GM23338 (cell line): ENCODE data around the gene KRT1. TPM values are rescaled to one million over a fixed set of nuclear protein-coding genes. Genes with fewer than 3 reads are reported as not detected.

Experiments
- ATAC-seq: fragments of 200-7000 bp; cut with Tn5 transposase; 3 replicates; pipeline ENCODE4 v1.9.1; 2020
- DNase-seq: peaks from one replicate; pipeline ENCODE4 v3.0.0-alpha.2; 2015; ENCODE audit warnings: low spot score
- H2AFZ ChIP-seq: fragments of 200-600 bp; sonication (generic); 2 replicates; pipeline ENCODE4 v1.8.0; 2016; ENCODE audit warnings: antibody characterized with exemption, mild to moderate bottlenecking, moderate library complexity
- H3F3A ChIP-seq: fragments of 200-600 bp; sonication (generic); replicated peaks from 2 replicates; pipeline ENCODE4 v1.8.0; 2017; ENCODE audit warnings: antibody characterized with exemption, mixed run types, low read depth
- H3K27ac ChIP-seq: fragments of 200-600 bp; sonication (generic); 2 replicates; pipeline ENCODE4 v1.6.1; 2016; ENCODE audit warnings: low read depth
- H3K27me3 ChIP-seq: fragments of 200-600 bp; sonication (generic); 2 replicates; pipeline ENCODE4 v1.8.0; 2016; ENCODE audit warnings: mild to moderate bottlenecking, mixed run types, moderate library complexity; ENCODE audit not compliant: insufficient read depth
- H3K36me3 ChIP-seq: fragments of 200-600 bp; sonication (generic); 2 replicates; pipeline ENCODE4 v1.8.0; 2016; ENCODE audit warnings: mild to moderate bottlenecking; ENCODE audit not compliant: insufficient read depth
- H3K4me1 ChIP-seq: fragments of 200-600 bp; sonication (generic); 2 replicates; pipeline ENCODE4 v1.8.0; 2016; ENCODE audit warnings: mild to moderate bottlenecking, moderate library complexity; ENCODE audit not compliant: insufficient read depth
- H3K4me2 ChIP-seq: fragments of 200-600 bp; sonication (generic); 2 replicates; pipeline ENCODE4 v1.7.1; 2017; ENCODE audit warnings: mixed run types
- H3K4me3 ChIP-seq: fragments of 200-600 bp; sonication (generic); 2 replicates; pipeline ENCODE4 v1.6.1; 2016; ENCODE audit warnings: mixed run types
- H3K79me2 ChIP-seq: fragments of 200-600 bp; sonication (generic); replicated peaks from 2 replicates; pipeline ENCODE4 v1.8.0; 2017; ENCODE audit warnings: mild to moderate bottlenecking; ENCODE audit not compliant: insufficient read depth
- H3K9me2 ChIP-seq: fragments of 200-600 bp; sonication (generic); 2 replicates; pipeline ENCODE4 v1.8.0; 2017; ENCODE audit not compliant: insufficient read depth
- H4K20me1 ChIP-seq: fragments of 200-600 bp; sonication (generic); replicated peaks from 2 replicates; pipeline ENCODE4 v1.8.0; 2017; ENCODE audit warnings: mild to moderate bottlenecking; ENCODE audit not compliant: insufficient read depth
- H3K27ac Mint-ChIP-seq: 2 replicates; pipeline ENCODE4 v1.8.0; 2020; ENCODE audit warnings: inconsistent platforms, mild to moderate bottlenecking, moderate library complexity, mixed read lengths
- H3K27me3 Mint-ChIP-seq: 3 replicates; pipeline ENCODE4 v1.8.0; 2022; ENCODE audit warnings: low read depth, mild to moderate bottlenecking, moderate library complexity, mixed read lengths, inconsistent platforms; ENCODE audit not compliant: insufficient read depth, poor library complexity
- H3K36me3 Mint-ChIP-seq: 3 replicates; pipeline ENCODE4 v1.8.0; 2021; ENCODE audit warnings: low read depth, mild to moderate bottlenecking, inconsistent platforms, moderate library complexity, mixed read lengths
- H3K4me1 Mint-ChIP-seq: 3 replicates; pipeline ENCODE4 v1.8.0; 2020; ENCODE audit warnings: mild to moderate bottlenecking, inconsistent platforms, mixed read lengths
- H3K4me3 Mint-ChIP-seq: 3 replicates; pipeline ENCODE4 v1.8.0; 2021; ENCODE audit warnings: moderate library complexity, mild to moderate bottlenecking, inconsistent platforms, mixed read lengths
- H3K9me3 Mint-ChIP-seq: 3 replicates; pipeline ENCODE4 v1.8.0; 2020; ENCODE audit warnings: moderate library complexity, mild to moderate bottlenecking, inconsistent platforms, mixed read lengths
- CREB1 ChIP-seq: fragments of 250-450 bp; sonication (Bioruptor Pico); IDR thresholded peaks from 2 replicates; pipeline ENCODE4 v1.5.0; 2020; ENCODE audit warnings: low read depth, mild to moderate bottlenecking, moderate library complexity
- EZH2 ChIP-seq: fragments of 200-600 bp; sonication (generic); IDR thresholded peaks from one replicate; pipeline ENCODE4 v1.8.0; 2017; ENCODE audit warnings: antibody characterized with exemption, mild to moderate bottlenecking, low read depth; ENCODE audit not compliant: unreplicated experiment
- EZH2phosphoT487 ChIP-seq: fragments of 200-600 bp; sonication (generic); IDR thresholded peaks from one replicate; pipeline ENCODE4 v1.8.1; 2018; ENCODE audit warnings: antibody characterized with exemption; ENCODE audit not compliant: unreplicated experiment
- JUNB ChIP-seq: IDR thresholded peaks from one replicate; pipeline ENCODE4 v1.6.1; 2016; ENCODE audit warnings: antibody characterized with exemption; ENCODE audit not compliant: unreplicated experiment
- NANOG ChIP-seq: IDR thresholded peaks from 2 replicates; pipeline ENCODE4 v1.6.1; 2016; ENCODE audit warnings: antibody characterized with exemption, borderline replicate concordance
- POLR2AphosphoS5 ChIP-seq: IDR thresholded peaks from 2 replicates; pipeline ENCODE4 v1.6.1; 2016; ENCODE audit warnings: antibody characterized with exemption, low read depth
- STAT1 ChIP-seq: IDR thresholded peaks from one replicate; pipeline ENCODE4 v1.6.1; 2016; ENCODE audit warnings: antibody characterized with exemption; ENCODE audit not compliant: unreplicated experiment
- ZNF114 ChIP-seq: fragments of 250-450 bp; sonication (Bioruptor Pico); IDR thresholded peaks from 2 replicates; pipeline ENCODE4 v1.5.0; 2020; ENCODE audit warnings: mild to moderate bottlenecking, moderate library complexity
- ZNF331 ChIP-seq: fragments of 250-450 bp; sonication (Bioruptor Pico); IDR thresholded peaks from 2 replicates; pipeline ENCODE4 v1.5.0; 2020; ENCODE audit warnings: low read depth, mild to moderate bottlenecking, moderate library complexity
- polyA plus RNA-seq: library from polyadenylated mRNA; unstranded; fragments of >200 nt; fragmentation: Nextera tagmentation; extraction: Ambion mirVana; gene quantifications from 2 replicates; pipeline ENCODE4 v1.2.1, GENCODE V29; 2016
- total RNA-seq: library from RNA; depleted of rRNA; stranded (reverse); fragments of >200 nt; shearing (Covaris generic); gene quantifications from 2 replicates; pipeline ENCODE4 v1.2.3, GENCODE V29; 2014
- TF ChIP-seq, protein P1 (sequence below): IDR thresholded peaks from one replicate; pipeline ENCODE4 v1.6.1; 2018; ENCODE audit warnings: antibody characterized with exemption; ENCODE audit not compliant: unreplicated experiment
- TF ChIP-seq, protein P2 (sequence below): fragments of 250-450 bp; sonication (Bioruptor Pico); IDR thresholded peaks from 2 replicates; pipeline ENCODE4 v1.5.0; 2020; ENCODE audit warnings: mild to moderate bottlenecking, moderate library complexity
- TF ChIP-seq, protein P3 (sequence below): IDR thresholded peaks from 2 replicates; pipeline ENCODE4 v1.6.1; 2016; ENCODE audit warnings: antibody characterized with exemption
- TF ChIP-seq, protein P4 (sequence below), 2 experiments: fragments of 200-600 bp in 1 of 2; sonication (generic) in 1 of 2; conservative IDR thresholded peaks; 2 replicates each; pipeline versions ENCODE4 v1.5.1 to v1.6.1; 2016 to 2017; ENCODE audit warnings: antibody characterized with exemption in 2 of 2, low read depth in 2 of 2, mild to moderate bottlenecking in 2 of 2, moderate library complexity in 1 of 2

Gene KRT1
- total and polyA plus RNA-seq, 2 experiments from 2014 or later: not detected

DNA sequence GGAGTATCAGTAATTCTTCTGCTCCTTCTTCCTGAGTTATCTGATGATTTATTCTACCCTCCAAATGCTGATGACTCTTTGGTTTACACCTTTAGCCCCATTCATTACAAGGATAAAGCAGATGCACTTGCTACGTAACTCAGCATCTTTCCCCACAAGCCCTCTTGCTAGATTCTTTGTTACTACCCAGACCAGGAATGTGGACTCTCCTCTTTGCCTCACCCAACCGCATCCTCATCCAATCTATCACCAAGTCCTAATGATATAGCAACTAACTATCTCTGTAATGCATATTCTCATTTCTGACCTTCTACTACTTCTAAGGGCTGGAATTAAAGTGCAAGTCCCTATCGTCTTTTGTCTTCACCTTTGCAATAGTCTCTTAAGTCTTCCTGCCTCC, 9.2 kb downstream of the KRT1 start:
- Histone ChIP-seq H3K4me2 (no peak overlapping the region), H4K20me1 (no peaks in the 10 kb centered on the region), H3K36me3 (no peaks in the 10 kb centered on the region), H2AFZ (no peak overlapping the region), H3K4me3 (no peak overlapping the region), H3K27ac (no peak overlapping the region), H3K9me2 (no peaks in the 10 kb centered on the region), H3K79me2 (no peaks in the 10 kb centered on the region), H3K27me3 (no peaks in the 10 kb centered on the region), H3K4me1 (no peaks in the 10 kb centered on the region), H3F3A (no peaks in the 10 kb centered on the region)
- ATAC-seq (no peak), DNase-seq (no peak)
- Mint-ChIP-seq H3K9me3 (no peaks in the 10 kb centered on the region), H3K27ac (no peak overlapping the region), H3K4me1 (no peaks in the 10 kb centered on the region), H3K36me3 (no peaks in the 10 kb centered on the region), H3K27me3 (no peaks in the 10 kb centered on the region), H3K4me3 (no peak overlapping the region)
- TF ChIP-seq CREB1 (CRISPR knock-in tag) (no peak), JUNB (no peak), EZH2phosphoT487 (no peak), STAT1 (no peak), NANOG (no peak), POLR2AphosphoS5 (no peak), ZNF114 (CRISPR knock-in tag) (no peak), EZH2 (no peak), ZNF331 (no peak)
- TF ChIP-seq, protein P1, sequence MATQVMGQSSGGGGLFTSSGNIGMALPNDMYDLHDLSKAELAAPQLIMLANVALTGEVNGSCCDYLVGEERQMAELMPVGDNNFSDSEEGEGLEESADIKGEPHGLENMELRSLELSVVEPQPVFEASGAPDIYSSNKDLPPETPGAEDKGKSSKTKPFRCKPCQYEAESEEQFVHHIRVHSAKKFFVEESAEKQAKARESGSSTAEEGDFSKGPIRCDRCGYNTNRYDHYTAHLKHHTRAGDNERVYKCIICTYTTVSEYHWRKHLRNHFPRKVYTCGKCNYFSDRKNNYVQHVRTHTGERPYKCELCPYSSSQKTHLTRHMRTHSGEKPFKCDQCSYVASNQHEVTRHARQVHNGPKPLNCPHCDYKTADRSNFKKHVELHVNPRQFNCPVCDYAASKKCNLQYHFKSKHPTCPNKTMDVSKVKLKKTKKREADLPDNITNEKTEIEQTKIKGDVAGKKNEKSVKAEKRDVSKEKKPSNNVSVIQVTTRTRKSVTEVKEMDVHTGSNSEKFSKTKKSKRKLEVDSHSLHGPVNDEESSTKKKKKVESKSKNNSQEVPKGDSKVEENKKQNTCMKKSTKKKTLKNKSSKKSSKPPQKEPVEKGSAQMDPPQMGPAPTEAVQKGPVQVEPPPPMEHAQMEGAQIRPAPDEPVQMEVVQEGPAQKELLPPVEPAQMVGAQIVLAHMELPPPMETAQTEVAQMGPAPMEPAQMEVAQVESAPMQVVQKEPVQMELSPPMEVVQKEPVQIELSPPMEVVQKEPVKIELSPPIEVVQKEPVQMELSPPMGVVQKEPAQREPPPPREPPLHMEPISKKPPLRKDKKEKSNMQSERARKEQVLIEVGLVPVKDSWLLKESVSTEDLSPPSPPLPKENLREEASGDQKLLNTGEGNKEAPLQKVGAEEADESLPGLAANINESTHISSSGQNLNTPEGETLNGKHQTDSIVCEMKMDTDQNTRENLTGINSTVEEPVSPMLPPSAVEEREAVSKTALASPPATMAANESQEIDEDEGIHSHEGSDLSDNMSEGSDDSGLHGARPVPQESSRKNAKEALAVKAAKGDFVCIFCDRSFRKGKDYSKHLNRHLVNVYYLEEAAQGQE: no peak
- TF ChIP-seq, protein P2, sequence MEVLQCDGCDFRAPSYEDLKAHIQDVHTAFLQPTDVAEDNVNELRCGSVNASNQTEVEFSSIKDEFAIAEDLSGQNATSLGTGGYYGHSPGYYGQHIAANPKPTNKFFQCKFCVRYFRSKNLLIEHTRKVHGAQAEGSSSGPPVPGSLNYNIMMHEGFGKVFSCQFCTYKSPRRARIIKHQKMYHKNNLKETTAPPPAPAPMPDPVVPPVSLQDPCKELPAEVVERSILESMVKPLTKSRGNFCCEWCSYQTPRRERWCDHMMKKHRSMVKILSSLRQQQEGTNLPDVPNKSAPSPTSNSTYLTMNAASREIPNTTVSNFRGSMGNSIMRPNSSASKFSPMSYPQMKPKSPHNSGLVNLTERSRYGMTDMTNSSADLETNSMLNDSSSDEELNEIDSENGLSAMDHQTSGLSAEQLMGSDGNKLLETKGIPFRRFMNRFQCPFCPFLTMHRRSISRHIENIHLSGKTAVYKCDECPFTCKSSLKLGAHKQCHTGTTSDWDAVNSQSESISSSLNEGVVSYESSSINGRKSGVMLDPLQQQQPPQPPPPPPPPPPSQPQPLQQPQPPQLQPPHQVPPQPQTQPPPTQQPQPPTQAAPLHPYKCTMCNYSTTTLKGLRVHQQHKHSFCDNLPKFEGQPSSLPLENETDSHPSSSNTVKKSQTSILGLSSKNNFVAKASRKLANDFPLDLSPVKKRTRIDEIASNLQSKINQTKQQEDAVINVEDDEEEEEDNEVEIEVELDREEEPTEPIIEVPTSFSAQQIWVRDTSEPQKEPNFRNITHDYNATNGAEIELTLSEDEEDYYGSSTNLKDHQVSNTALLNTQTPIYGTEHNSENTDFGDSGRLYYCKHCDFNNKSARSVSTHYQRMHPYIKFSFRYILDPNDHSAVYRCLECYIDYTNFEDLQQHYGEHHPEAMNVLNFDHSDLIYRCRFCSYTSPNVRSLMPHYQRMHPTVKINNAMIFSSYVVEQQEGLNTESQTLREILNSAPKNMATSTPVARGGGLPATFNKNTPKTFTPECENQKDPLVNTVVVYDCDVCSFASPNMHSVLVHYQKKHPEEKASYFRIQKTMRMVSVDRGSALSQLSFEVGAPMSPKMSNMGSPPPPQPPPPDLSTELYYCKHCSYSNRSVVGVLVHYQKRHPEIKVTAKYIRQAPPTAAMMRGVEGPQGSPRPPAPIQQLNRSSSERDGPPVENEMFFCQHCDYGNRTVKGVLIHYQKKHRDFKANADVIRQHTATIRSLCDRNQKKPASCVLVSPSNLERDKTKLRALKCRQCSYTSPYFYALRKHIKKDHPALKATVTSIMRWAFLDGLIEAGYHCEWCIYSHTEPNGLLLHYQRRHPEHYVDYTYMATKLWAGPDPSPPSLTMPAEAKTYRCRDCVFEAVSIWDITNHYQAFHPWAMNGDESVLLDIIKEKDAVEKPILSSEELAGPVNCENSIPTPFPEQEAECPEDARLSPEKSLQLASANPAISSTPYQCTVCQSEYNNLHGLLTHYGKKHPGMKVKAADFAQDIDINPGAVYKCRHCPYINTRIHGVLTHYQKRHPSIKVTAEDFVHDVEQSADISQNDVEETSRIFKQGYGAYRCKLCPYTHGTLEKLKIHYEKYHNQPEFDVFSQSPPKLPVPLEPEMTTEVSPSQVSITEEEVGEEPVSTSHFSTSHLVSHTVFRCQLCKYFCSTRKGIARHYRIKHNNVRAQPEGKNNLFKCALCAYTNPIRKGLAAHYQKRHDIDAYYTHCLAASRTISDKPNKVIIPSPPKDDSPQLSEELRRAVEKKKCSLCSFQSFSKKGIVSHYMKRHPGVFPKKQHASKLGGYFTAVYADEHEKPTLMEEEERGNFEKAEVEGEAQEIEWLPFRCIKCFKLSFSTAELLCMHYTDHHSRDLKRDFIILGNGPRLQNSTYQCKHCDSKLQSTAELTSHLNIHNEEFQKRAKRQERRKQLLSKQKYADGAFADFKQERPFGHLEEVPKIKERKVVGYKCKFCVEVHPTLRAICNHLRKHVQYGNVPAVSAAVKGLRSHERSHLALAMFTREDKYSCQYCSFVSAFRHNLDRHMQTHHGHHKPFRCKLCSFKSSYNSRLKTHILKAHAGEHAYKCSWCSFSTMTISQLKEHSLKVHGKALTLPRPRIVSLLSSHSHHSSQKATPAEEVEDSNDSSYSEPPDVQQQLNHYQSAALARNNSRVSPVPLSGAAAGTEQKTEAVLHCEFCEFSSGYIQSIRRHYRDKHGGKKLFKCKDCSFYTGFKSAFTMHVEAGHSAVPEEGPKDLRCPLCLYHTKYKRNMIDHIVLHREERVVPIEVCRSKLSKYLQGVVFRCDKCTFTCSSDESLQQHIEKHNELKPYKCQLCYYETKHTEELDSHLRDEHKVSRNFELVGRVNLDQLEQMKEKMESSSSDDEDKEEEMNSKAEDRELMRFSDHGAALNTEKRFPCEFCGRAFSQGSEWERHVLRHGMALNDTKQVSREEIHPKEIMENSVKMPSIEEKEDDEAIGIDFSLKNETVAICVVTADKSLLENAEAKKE: no peak
- TF ChIP-seq, protein P3, sequence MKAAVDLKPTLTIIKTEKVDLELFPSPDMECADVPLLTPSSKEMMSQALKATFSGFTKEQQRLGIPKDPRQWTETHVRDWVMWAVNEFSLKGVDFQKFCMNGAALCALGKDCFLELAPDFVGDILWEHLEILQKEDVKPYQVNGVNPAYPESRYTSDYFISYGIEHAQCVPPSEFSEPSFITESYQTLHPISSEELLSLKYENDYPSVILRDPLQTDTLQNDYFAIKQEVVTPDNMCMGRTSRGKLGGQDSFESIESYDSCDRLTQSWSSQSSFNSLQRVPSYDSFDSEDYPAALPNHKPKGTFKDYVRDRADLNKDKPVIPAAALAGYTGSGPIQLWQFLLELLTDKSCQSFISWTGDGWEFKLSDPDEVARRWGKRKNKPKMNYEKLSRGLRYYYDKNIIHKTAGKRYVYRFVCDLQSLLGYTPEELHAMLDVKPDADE: no peak
- TF ChIP-seq, protein P4, sequence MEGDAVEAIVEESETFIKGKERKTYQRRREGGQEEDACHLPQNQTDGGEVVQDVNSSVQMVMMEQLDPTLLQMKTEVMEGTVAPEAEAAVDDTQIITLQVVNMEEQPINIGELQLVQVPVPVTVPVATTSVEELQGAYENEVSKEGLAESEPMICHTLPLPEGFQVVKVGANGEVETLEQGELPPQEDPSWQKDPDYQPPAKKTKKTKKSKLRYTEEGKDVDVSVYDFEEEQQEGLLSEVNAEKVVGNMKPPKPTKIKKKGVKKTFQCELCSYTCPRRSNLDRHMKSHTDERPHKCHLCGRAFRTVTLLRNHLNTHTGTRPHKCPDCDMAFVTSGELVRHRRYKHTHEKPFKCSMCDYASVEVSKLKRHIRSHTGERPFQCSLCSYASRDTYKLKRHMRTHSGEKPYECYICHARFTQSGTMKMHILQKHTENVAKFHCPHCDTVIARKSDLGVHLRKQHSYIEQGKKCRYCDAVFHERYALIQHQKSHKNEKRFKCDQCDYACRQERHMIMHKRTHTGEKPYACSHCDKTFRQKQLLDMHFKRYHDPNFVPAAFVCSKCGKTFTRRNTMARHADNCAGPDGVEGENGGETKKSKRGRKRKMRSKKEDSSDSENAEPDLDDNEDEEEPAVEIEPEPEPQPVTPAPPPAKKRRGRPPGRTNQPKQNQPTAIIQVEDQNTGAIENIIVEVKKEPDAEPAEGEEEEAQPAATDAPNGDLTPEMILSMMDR (conservative IDR thresholded peaks at IDR 0.05; ENCODE audit: low read depth in 2 of 2): no peak
